K562 (cell line): ENCODE data around the gene TMED5.

Experiments used
- BMI1 ChIP-seq: fragments of 150-350 bp; IDR thresholded peaks from 2 replicates; pipeline ENCODE4 v1.6.1; 2014; ENCODE audit warnings: low read length
- CTCF ChIP-seq, 3 experiments: IDR thresholded peaks in 2 of 3; conservative IDR thresholded peaks in 1 of 3; 2 replicates each; pipeline ENCODE4 v1.5.1; 2011 to 2012; ENCODE audit warnings: low read length in 3 of 3, mild to moderate bottlenecking in 3 of 3, control low read depth in 2 of 3, improper control_type of control experiment in 1 of 3, inconsistent platforms in 1 of 3, low read depth in 1 of 3, mixed read lengths in 1 of 3, moderate library complexity in 1 of 3; ENCODE audit not compliant: insufficient read depth in 2 of 3
- FOXK1 ChIP-seq: sonication (generic); formaldehyde crosslinking; IDR thresholded peaks from 2 replicates; pipeline ENCODE4 v1.8.0; 2022; ENCODE audit warnings: missing genetic modification reagents, mild to moderate bottlenecking, borderline replicate concordance
- GABPA ChIP-seq: fragments of 200-800 bp; sonication (Bioruptor generic); conservative IDR thresholded peaks from 2 replicates; pipeline ENCODE4 v1.6.1; 2016; ENCODE audit warnings: low read depth, missing genetic modification characterization, missing compliant biosample characterization
- HDAC2 ChIP-seq: fragments of 450-650 bp; IDR thresholded peaks from 2 replicates; pipeline ENCODE4 v1.6.1; 2016; ENCODE audit warnings: mild to moderate bottlenecking
- MAFK ChIP-seq: IDR thresholded peaks from 2 replicates; pipeline ENCODE4 v1.6.1; 2011; ENCODE audit warnings: low read length, improper control_type of control experiment
- MCM2 ChIP-seq: fragments of 450-650 bp; IDR thresholded peaks from 2 replicates; pipeline ENCODE4 v1.6.1; 2017; ENCODE audit warnings: low read depth, mild to moderate bottlenecking
- MYC ChIP-seq, 2 experiments: fragments of 250-450 bp in 1 of 2; sonication (Bioruptor Pico) in 1 of 2; IDR thresholded peaks; 2 replicates each; pipeline versions ENCODE4 v1.5.1 to v1.6.1; 2012 to 2021; ENCODE audit warnings: low read depth in 2 of 2, borderline replicate concordance in 1 of 2, improper control_type of control experiment in 1 of 2, low read length in 1 of 2, mild to moderate bottlenecking in 1 of 2, moderate library complexity in 1 of 2
- NR1H2 ChIP-seq: sonication (generic); formaldehyde crosslinking; IDR thresholded peaks from 2 replicates; pipeline ENCODE4 v1.4.0; 2020; ENCODE audit warnings: mild to moderate bottlenecking, missing genetic modification reagents
- SMARCC2 ChIP-seq: fragments of 450-650 bp; IDR thresholded peaks from 2 replicates; pipeline ENCODE4 v1.6.1; 2017; ENCODE audit warnings: antibody characterized with exemption, moderate library complexity, mild to moderate bottlenecking, low read depth
- ZNF398 ChIP-seq: fragments of 250-450 bp; sonication (Bioruptor Pico); IDR thresholded peaks from 2 replicates; pipeline ENCODE4 v1.8.0; 2021; ENCODE audit warnings: moderate library complexity, mild to moderate bottlenecking, inconsistent platforms
- TF ChIP-seq, protein P1 (sequence below): sonication (generic); formaldehyde crosslinking; IDR thresholded peaks from 2 replicates; pipeline ENCODE4 v1.8.1; 2022; ENCODE audit warnings: missing genetic modification reagents
- TF ChIP-seq, protein P2 (sequence below), 2 experiments: fragments of 450-650 bp in 1 of 2; sonication (generic) in 1 of 2; formaldehyde crosslinking in 1 of 2; IDR thresholded peaks in 1 of 2; conservative IDR thresholded peaks in 1 of 2; 2 replicates each; pipeline versions ENCODE4 v1.6.1 to v1.8.1; 2016 to 2023; ENCODE audit warnings: mild to moderate bottlenecking in 2 of 2, moderate library complexity in 2 of 2, inconsistent platforms in 1 of 2, missing genetic modification reagents in 1 of 2

DNA sequence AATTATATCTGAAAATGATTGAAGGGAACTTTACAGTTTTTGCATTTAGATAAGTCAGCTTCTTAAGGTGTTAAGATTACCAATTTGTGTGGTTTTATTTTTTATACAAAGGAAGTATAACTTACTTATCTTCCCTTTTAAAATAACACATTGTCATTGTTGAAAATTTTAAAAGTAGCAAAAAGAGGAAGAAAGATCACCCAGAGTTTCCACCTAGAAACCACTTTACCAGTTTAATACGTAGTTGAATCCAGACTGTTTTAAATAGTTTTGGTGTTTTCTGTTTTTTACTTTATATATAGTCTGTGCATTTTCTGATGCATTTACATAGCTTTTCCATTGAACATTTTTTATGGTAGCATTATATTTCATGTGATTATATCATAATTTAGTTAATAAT, 6.5 kb upstream of the TMED5 start:
- TF ChIP-seq ZNF398 (CRISPR knock-in tag) (no peak), BMI1 (no peak), FOXK1 (no peak), HDAC2 (no peak), MCM2 (no peak), NR1H2 (no peak), MYC (IDR thresholded peaks at IDR 0.05; ENCODE audit: low read depth, low read length) (no peak), MYC (CRISPR knock-in tag; IDR thresholded peaks at IDR 0.05; ENCODE audit: borderline replicate concordance, low read depth) (no peak), CTCF (IDR thresholded peaks at IDR 0.05 in 2 of 3, conservative IDR thresholded peaks at IDR 0.05 in 1 of 3; ENCODE audit: insufficient read depth in 2 of 3, low read depth in 1 of 3, low read length in 3 of 3) (no peak), SMARCC2 (no peak), MAFK (no peak), GABPA (tag) (no peak)
- TF ChIP-seq, protein P1, sequence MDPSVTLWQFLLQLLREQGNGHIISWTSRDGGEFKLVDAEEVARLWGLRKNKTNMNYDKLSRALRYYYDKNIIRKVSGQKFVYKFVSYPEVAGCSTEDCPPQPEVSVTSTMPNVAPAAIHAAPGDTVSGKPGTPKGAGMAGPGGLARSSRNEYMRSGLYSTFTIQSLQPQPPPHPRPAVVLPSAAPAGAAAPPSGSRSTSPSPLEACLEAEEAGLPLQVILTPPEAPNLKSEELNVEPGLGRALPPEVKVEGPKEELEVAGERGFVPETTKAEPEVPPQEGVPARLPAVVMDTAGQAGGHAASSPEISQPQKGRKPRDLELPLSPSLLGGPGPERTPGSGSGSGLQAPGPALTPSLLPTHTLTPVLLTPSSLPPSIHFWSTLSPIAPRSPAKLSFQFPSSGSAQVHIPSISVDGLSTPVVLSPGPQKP: no peak
- TF ChIP-seq, protein P2, sequence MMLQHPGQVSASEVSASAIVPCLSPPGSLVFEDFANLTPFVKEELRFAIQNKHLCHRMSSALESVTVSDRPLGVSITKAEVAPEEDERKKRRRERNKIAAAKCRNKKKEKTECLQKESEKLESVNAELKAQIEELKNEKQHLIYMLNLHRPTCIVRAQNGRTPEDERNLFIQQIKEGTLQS (IDR thresholded peaks at IDR 0.05): no peak
- TF ChIP-seq, protein P2 (CRISPR knock-in tag; conservative IDR thresholded peaks at IDR 0.05): no peak
